Neuron (in vitro differentiated cells): ENCODE measurements around the gene TSPAN18.

Experiments
- H2AFZ ChIP-seq: one replicate; pipeline ENCODE4 v1.6.1; 2013; ENCODE audit warnings: low read depth, mild to moderate bottlenecking, inconsistent platforms, low read length, moderate library complexity
- H3K27me3 ChIP-seq: one replicate; pipeline ENCODE4 v1.6.1; 2013; ENCODE audit warnings: low read length; ENCODE audit not compliant: insufficient read depth
- H3K36me3 ChIP-seq: one replicate; pipeline ENCODE4 v1.6.1; 2013; ENCODE audit warnings: low read length; ENCODE audit not compliant: insufficient read depth
- H3K4me1 ChIP-seq: one replicate; pipeline ENCODE4 v1.6.1; 2013; ENCODE audit warnings: low read length; ENCODE audit not compliant: insufficient read depth
- H3K4me3 ChIP-seq: 2 replicates; pipeline ENCODE4 v1.5.1; 2013; ENCODE audit warnings: mild to moderate bottlenecking, low read length, moderate library complexity
- H3K9me3 ChIP-seq: one replicate; pipeline ENCODE4 v1.6.1; 2013; ENCODE audit warnings: low read length

The TSPAN18 gene

GRCh38 chr11:44726283-44727113 lies at the start of gene TSPAN18:
TSPAN18 (plus strand) TSS chr11:44726962; CDS start chr11:44906417, 179,455 bp downstream.
- Histone ChIP-seq H3K36me3 (no peaks in the 10 kb centered on the region), H2AFZ (peak within 1 kb of the TSS; percentile 29), H3K4me1 (peaks cover 48% of the 10 kb centered on the region), H3K27me3 (no peaks in the 10 kb centered on the region), H3K9me3 (no peaks in the 10 kb centered on the region), H3K4me3 (peak within 1 kb of the TSS; percentile 71)

- no peak overlapping the region for H3K4me3 ChIP-seq
- no peaks in the 10 kb centered on the region for H3K9me3 ChIP-seq
- no peaks in the 10 kb centered on the region for H3K4me1 ChIP-seq
- peaks cover 2% of the 10 kb centered on the region for H3K27me3 ChIP-seq
- no peak overlapping the region for H2AFZ ChIP-seq
- no peaks in the 10 kb centered on the region for H3K36me3 ChIP-seq
These were observed 45.7 kb upstream of the TSPAN18 start for GRCh38 chr11:44680982-44681597.

GRCh38 chr11:44681698-44682097 lies 45.1 kb upstream of the TSPAN18 start:
- H3K4me1 ChIP-seq, result no peaks in the 10 kb centered on the region
- no peaks in the 10 kb centered on the region for H3K36me3 ChIP-seq
- H3K4me3 ChIP-seq, result no peak overlapping the region
- H2AFZ ChIP-seq, result no peak overlapping the region
- H3K9me3 ChIP-seq, result no peaks in the 10 kb centered on the region
- H3K27me3 ChIP-seq, result peaks cover 2% of the 10 kb centered on the region

- Histone ChIP-seq H2AFZ (no peak overlapping the region), H3K27me3 (peaks cover 2% of the 10 kb centered on the region), H3K36me3 (no peaks in the 10 kb centered on the region), H3K4me1 (no peaks in the 10 kb centered on the region), H3K9me3 (no peaks in the 10 kb centered on the region), H3K4me3 (no peak overlapping the region)
These were observed 41.9 kb upstream of the TSPAN18 start for GRCh38 chr11:44684859-44685281.

GRCh38 chr11:44687388-44687787 lies 39.4 kb upstream of the TSPAN18 start:
- peaks cover 2% of the 10 kb centered on the region for H3K27me3 ChIP-seq
- H3K9me3 ChIP-seq, result no peaks in the 10 kb centered on the region
- no peak overlapping the region for H2AFZ ChIP-seq
- no peak overlapping the region for H3K4me3 ChIP-seq
- H3K4me1 ChIP-seq, result no peaks in the 10 kb centered on the region
- H3K36me3 ChIP-seq, result no peaks in the 10 kb centered on the region

- no peaks in the 10 kb centered on the region for H3K4me1 ChIP-seq
- H3K9me3 ChIP-seq, result no peaks in the 10 kb centered on the region
- H3K36me3 ChIP-seq, result no peaks in the 10 kb centered on the region
- no peak overlapping the region for H2AFZ ChIP-seq
- H3K27me3 ChIP-seq, result no peaks in the 10 kb centered on the region
- H3K4me3 ChIP-seq, result no peak overlapping the region
These were observed 37.5 kb upstream of the TSPAN18 start for GRCh38 chr11:44689265-44689664.

GRCh38 chr11:44690651-44691050 lies 36.1 kb upstream of the TSPAN18 start:
- Histone ChIP-seq H3K4me3 (no peak overlapping the region), H3K9me3 (no peaks in the 10 kb centered on the region), H3K36me3 (no peaks in the 10 kb centered on the region), H2AFZ (no peak overlapping the region), H3K27me3 (no peaks in the 10 kb centered on the region), H3K4me1 (no peaks in the 10 kb centered on the region)

- Histone ChIP-seq H3K27me3 (no peaks in the 10 kb centered on the region), H3K4me1 (no peaks in the 10 kb centered on the region), H3K9me3 (no peaks in the 10 kb centered on the region), H3K36me3 (no peaks in the 10 kb centered on the region), H2AFZ (no peak overlapping the region), H3K4me3 (no peak overlapping the region)
These were observed 34.3 kb upstream of the TSPAN18 start for GRCh38 chr11:44692460-44692859.

- no peak overlapping the region for H3K4me3 ChIP-seq
- no peaks in the 10 kb centered on the region for H3K27me3 ChIP-seq
- no peaks in the 10 kb centered on the region for H3K4me1 ChIP-seq
- H3K9me3 ChIP-seq, result no peaks in the 10 kb centered on the region
- H2AFZ ChIP-seq, result no peak overlapping the region
- no peaks in the 10 kb centered on the region for H3K36me3 ChIP-seq
These were observed 33.1 kb upstream of the TSPAN18 start for GRCh38 chr11:44693654-44694119.

- H3K27me3 ChIP-seq, result no peaks in the 10 kb centered on the region
- no peaks in the 10 kb centered on the region for H3K4me1 ChIP-seq
- H3K4me3 ChIP-seq, result no peak overlapping the region
- no peaks in the 10 kb centered on the region for H3K9me3 ChIP-seq
- no peak overlapping the region for H2AFZ ChIP-seq
- H3K36me3 ChIP-seq, result no peaks in the 10 kb centered on the region
These were observed 32.3 kb upstream of the TSPAN18 start for GRCh38 chr11:44694443-44694842.

- Histone ChIP-seq H3K4me1 (no peaks in the 10 kb centered on the region), H3K4me3 (no peak overlapping the region), H2AFZ (no peak overlapping the region), H3K9me3 (no peaks in the 10 kb centered on the region), H3K36me3 (no peaks in the 10 kb centered on the region), H3K27me3 (no peaks in the 10 kb centered on the region)
These were observed 31.5 kb upstream of the TSPAN18 start for GRCh38 chr11:44695169-44695833.

- no peaks in the 10 kb centered on the region for H3K9me3 ChIP-seq
These were observed 28.4 kb upstream of the TSPAN18 start for GRCh38 chr11:44698252-44698912.

More at GRCh38 chr11:44698252-44698912, 28.4 kb upstream of the TSPAN18 start:
- Histone ChIP-seq H3K27me3 (peaks cover 10% of the 10 kb centered on the region), H3K36me3 (no peaks in the 10 kb centered on the region), H3K4me3 (no peak overlapping the region), H3K4me1 (no peaks in the 10 kb centered on the region), H2AFZ (no peak overlapping the region)
